Esophagus muscularis mucosa (tissue), 4 donors: ENCODE data around the gene FBN1.

Source experiments
- CTCF ChIP-seq, 3 experiments: fragments of 200-600 bp in 2 of 3; fragments of 450-650 bp in 1 of 3; sonication (generic) in 2 of 3; IDR thresholded peaks; one replicate each; pipeline ENCODE4 v1.5.1; 2017 to 2019; ENCODE audit warnings: antibody characterized with exemption in 3 of 3, mild to moderate bottlenecking in 2 of 3, moderate library complexity in 1 of 3
- EP300 ChIP-seq: sonication (generic); formaldehyde crosslinking; IDR thresholded peaks from one replicate; pipeline ENCODE4 v1.6.1; 2017; ENCODE audit warnings: antibody characterized with exemption
- POLR2A ChIP-seq: fragments of 450-650 bp; IDR thresholded peaks from one replicate; pipeline ENCODE4 v1.6.1; 2017; ENCODE audit warnings: antibody characterized with exemption, moderate library complexity, mild to moderate bottlenecking, low read depth
- POLR2AphosphoS5 ChIP-seq, 2 donors: sonication (generic); formaldehyde crosslinking; IDR thresholded peaks; one replicate each; pipeline ENCODE4 v1.6.1; 2017; ENCODE audit warnings: antibody characterized with exemption in 2 of 2

GRCh38 chr15:48375767-48376166, 269.7 kb downstream of the FBN1 start:
- TF ChIP-seq CTCF (IDR thresholded peaks at IDR 0.05) (no peak), POLR2AphosphoS5 (IDR thresholded peaks at IDR 0.05) (no peak), POLR2A (no peak), EP300 (no peak)
